Breast epithelium (tissue), 3 donors: Measurements from ENCODE around the gene USP17L10.
"Not testable (repeated sequence)": the region's sequence is repeated elsewhere in the genome, so short reads cannot be mapped to it uniquely, and the experiment has no call there.

Experiments used
- CTCF ChIP-seq, 3 donors: fragments of 450-650 bp; IDR thresholded peaks; one replicate each; pipeline ENCODE4 v1.5.1; 2016 to 2017; ENCODE audit warnings: antibody characterized with exemption in 3 of 3, mild to moderate bottlenecking in 3 of 3, moderate library complexity in 3 of 3
- POLR2A ChIP-seq: fragments of 450-650 bp; IDR thresholded peaks from one replicate; pipeline ENCODE4 v1.6.1; 2016; ENCODE audit warnings: antibody characterized with exemption, mild to moderate bottlenecking, moderate library complexity
- POLR2AphosphoS5 ChIP-seq, 3 donors: sonication (generic); formaldehyde crosslinking; IDR thresholded peaks; one replicate each; pipeline ENCODE4 v1.6.1; 2017; ENCODE audit warnings: antibody characterized with exemption in 3 of 3

DNA sequence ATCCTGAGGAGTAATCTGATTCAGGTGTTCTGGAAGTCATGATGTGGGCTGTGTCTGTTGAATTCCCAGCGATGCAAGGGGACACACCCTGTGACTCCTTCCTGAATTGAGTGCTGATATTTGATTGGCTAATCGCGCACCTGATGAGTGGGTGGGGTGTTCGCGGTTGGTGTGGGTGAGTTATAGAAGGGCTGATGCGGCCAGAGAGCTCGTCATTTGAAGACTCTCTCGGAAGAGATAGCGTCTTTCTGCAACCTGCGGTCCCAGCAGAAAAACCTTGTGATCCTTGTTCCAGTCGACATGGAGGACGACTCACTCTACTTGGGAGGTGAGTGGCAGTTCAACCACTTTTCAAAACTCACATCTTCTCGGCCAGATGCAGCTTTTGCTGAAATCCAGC is at the start of gene USP17L10:
- TF ChIP-seq CTCF (IDR thresholded peaks at IDR 0.05); POLR2AphosphoS5 (IDR thresholded peaks at IDR 0.05); POLR2A: not testable (repeated sequence)
